ENCODE data around the gene PANK1.

PANK1 gene

GRCh38 chr10:89644691-89644966 is 413 bp downstream of the PANK1 start:
- TF ChIP-seq GATA2 (IDR thresholded peaks at IDR 0.05; ENCODE audit: low read depth, low read length) = no peak
- TF ChIP-seq GATA3 (IDR thresholded peaks at IDR 0.05; ENCODE audit: low read depth, low read length) = no peak

- TF ChIP-seq GATA2 (IDR thresholded peaks at IDR 0.05; ENCODE audit: low read depth, low read length) (no peak), GATA3 (IDR thresholded peaks at IDR 0.05; ENCODE audit: low read depth, low read length) (no peak)
Observed at GRCh38 chr10:89643812-89644690, 991 bp downstream of the PANK1 start.

DNA sequence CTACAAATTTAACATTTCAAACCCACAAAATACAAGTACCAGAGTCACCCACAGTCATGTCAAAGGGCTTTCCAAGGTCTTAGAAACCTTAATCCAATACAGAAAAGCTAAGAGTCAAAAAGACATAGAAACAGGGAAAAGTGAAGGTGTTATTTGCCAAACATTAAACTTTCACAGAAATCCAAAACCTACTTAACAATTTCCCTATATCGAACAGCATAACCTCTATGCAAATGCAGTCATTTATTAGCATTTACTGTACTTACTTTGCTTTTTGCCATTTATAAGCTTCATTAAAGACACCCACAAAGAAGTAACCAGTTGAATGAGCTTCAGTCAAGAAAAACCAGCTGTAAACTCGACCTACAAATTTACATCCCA is 1.6 kb downstream of the PANK1 start:
- TF ChIP-seq GATA2 (IDR thresholded peaks at IDR 0.05; ENCODE audit: low read depth, low read length) = no peak
- TF ChIP-seq GATA3 (IDR thresholded peaks at IDR 0.05; ENCODE audit: low read depth, low read length) = no peak

DNA sequence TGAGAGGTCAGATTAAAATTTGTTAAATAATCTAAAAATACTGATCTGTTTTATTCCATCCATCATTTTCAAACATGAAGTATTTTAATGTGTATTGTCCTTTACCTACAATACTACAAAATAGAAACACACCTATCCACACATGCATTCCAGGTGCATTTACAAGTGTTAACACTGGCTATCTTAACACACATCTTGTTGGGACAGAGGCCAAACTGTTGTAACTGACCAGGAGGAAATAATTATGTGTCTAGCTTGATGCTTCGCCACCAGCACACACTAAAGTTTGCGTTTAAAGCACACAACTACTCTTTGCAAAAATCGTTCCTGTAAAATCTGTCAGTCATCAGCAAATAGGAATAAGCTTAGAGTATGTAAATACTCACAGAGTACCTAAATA is 2.8 kb downstream of the PANK1 start:
- TF ChIP-seq GATA3 (IDR thresholded peaks at IDR 0.05; ENCODE audit: low read depth, low read length) = no peak
- TF ChIP-seq GATA2 (IDR thresholded peaks at IDR 0.05; ENCODE audit: low read depth, low read length) = no peak

GRCh38 chr10:89640241-89640640 is 4.8 kb downstream of the PANK1 start:
- no peak for TF ChIP-seq GATA2 (IDR thresholded peaks at IDR 0.05; ENCODE audit: low read depth, low read length)
- no peak for TF ChIP-seq GATA3 (IDR thresholded peaks at IDR 0.05; ENCODE audit: low read depth, low read length)

GRCh38 chr10:89639326-89639725 is 5.7 kb downstream of the PANK1 start:
- no peak for TF ChIP-seq GATA2 (IDR thresholded peaks at IDR 0.05; ENCODE audit: low read depth, low read length)
- no peak for TF ChIP-seq GATA3 (IDR thresholded peaks at IDR 0.05; ENCODE audit: low read depth, low read length)

DNA sequence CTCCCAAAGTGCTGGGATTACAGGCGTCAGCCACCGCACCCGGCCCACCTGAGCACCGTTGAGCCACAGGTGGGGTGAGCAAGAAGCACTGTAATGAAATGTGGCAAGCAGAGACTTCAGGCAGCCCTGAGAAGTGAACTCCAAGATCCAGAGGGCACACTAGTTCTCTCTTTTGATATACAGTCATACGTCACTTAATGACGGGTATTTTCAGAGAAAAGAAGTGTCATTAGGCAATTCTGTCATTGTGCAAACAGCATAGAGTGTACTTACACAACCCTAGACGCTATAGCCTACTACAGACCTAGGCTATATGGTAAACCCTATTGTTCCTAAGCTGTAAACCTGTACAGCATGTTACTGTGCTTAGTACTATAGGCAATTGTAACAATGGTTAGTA is 7.9 kb downstream of the PANK1 start:
- no peak for TF ChIP-seq GATA2 (IDR thresholded peaks at IDR 0.05; ENCODE audit: low read depth, low read length)
- TF ChIP-seq GATA3 (IDR thresholded peaks at IDR 0.05; ENCODE audit: low read depth, low read length) = no peak

DNA sequence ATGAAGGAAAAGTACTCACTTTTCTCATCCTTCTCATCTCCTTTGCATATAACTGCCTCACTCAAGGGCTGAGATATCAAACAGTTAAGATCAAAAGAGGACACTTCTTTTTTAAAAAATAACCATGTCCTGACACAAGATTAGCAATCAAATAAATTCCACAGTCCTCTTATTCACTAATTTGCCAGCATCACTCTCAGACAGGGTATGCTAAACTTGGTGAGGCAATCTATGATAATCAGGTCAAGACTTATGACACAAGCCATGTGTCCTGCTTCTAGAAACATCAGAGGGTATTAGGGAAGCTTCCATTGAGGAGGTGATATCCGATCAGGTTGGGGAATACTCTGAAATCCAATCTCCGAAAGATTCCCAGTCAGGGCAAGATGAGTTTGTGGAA is 10.4 kb downstream of the PANK1 start:
- TF ChIP-seq GATA3 (IDR thresholded peaks at IDR 0.05; ENCODE audit: low read depth, low read length) (no peak), GATA2 (IDR thresholded peaks at IDR 0.05; ENCODE audit: low read depth, low read length) (no peak)

GRCh38 chr10:89633484-89633883 is 11.6 kb downstream of the PANK1 start:
- TF ChIP-seq GATA3 (IDR thresholded peaks at IDR 0.05; ENCODE audit: low read depth, low read length) = no peak
- TF ChIP-seq GATA2 (IDR thresholded peaks at IDR 0.05; ENCODE audit: low read depth, low read length) = no peak

DNA sequence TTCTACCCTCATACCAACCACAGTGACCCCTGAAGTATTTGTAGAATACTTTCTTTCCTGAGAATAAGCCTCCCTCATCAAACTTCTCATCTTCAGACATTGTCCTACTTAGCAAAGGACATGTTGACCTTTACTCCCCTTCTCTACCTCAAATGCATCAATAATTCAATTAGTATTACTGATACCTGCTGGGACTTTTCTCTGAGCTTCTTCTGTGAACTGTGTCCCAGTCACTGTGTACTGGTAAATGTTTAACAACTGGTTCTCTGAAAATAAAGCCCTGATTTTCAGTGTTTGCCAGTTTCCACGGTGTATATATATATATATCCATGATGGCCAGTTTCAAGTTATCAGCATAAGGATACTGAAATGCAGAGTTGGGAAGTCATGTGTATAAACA is 12.2 kb downstream of the PANK1 start:
- no peak for TF ChIP-seq GATA2 (IDR thresholded peaks at IDR 0.05; ENCODE audit: low read depth, low read length)
- no peak for TF ChIP-seq GATA3 (IDR thresholded peaks at IDR 0.05; ENCODE audit: low read depth, low read length)

DNA sequence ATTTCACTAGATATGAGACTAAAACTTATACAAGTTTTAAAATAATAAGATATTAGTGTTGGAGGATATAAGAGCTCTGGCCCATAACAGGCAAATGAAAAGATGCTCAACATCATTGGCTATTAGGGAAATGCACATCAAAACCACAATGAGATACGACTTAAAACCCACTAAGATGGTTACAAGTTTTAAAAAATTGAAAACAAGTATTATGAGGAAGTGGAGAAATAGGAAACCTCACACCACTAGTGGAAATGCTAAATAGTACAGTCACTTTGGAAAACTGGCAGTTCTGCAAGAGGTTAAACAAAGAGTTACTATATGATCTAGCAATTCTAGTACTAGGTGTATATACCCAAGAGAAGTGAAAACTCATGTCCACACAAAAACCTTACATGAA is 17.2 kb downstream of the PANK1 start:
- TF ChIP-seq GATA2 (IDR thresholded peaks at IDR 0.05; ENCODE audit: low read depth, low read length) (no peak), GATA3 (IDR thresholded peaks at IDR 0.05; ENCODE audit: low read depth, low read length) (no peak)

DNA sequence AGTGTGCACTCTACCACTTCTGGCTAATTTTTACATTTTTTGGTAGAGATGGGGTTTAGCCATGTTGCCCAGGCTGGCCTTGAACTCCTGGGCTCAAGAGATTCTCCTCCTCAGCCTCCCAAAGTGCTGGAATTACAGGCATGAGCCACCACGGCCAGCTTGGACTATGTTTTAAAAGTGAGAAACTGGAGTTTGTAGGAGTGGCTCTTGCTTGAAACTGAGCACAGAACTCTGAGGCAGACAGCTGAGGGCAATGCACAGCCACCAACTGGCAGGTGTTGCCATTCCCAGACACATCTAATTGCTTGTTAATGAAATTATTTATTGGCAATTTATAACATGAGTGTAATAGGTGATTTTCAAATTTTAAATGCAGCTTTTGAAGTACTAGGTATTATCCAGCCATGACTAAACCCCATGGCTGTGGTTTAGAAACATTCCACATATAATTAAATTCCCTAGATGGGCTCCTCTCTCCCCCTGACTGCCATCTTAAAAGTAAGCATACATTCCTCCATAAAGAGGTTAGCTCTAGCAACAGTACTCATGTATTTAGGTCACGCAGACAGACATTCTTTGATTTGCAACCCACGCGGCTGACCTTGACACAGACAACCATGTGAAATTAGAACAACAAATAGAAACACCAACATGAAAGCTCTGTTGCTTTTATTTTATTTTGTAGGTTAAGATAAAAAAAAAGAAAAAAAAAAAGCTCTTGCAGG is 19.8 kb downstream of the PANK1 start:
- TF ChIP-seq GATA3 (IDR thresholded peaks at IDR 0.05; ENCODE audit: low read depth, low read length) = no peak
- no peak for TF ChIP-seq GATA2 (IDR thresholded peaks at IDR 0.05; ENCODE audit: low read depth, low read length)

DNA sequence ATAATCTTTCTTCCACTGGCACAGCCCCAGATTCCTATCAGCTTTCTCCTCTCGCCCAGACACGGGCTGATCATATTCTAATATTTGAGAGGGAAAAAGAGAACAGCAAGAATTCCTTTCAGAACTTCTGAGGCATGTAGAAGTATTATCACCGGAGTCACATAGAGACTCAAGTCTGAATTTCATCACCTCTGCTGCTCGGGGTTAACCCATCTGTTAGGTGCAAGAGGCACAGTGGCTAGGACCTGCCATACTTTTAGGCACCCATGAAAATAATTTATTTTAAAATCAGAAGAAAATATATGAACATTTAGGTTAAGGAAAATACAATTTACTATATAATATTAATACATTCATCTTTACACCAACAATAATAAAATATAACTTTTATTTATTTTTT is 21.0 kb downstream of the PANK1 start:
- TF ChIP-seq GATA2 (IDR thresholded peaks at IDR 0.05; ENCODE audit: low read depth, low read length) = no peak
- no peak for TF ChIP-seq GATA3 (IDR thresholded peaks at IDR 0.05; ENCODE audit: low read depth, low read length)

DNA sequence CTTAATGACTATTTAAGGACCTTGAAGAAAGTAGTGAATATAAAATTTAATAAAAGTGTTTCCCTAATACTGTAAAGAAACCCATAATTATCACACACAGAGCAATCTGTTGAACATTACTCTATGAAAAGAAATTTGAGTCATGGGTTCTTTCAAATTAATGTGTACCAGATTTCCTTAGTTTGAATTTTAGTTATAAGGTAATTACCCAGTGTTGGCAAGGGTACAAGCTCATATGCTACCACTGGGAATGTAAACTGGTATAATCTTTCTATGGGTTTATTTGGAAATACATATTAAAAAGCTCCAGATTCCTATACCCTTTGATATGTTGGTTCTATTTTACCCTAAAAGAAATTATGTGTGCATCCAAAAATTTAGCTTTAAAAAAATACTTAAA is 22.9 kb downstream of the PANK1 start:
- no peak for TF ChIP-seq GATA2 (IDR thresholded peaks at IDR 0.05; ENCODE audit: low read depth, low read length)

DNA sequence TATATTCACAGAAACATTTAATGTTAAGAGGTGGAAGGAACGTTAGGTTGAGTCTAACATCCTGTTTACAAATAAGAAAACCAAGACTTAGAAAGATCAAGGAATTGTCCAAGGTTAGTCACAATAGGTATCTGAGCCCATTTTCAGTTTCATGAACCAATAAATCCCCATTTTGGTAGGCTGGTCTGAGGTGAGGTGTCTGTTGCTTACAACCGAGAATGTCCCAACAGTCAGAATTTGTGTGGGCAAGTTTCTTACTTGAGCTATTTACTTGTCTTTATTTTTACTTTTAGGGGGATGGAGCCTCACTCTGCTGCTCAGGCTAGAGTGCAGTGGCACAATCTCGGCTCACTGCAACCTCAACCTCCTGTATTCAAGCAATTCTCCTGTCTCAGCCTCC is 23.6 kb downstream of the PANK1 start:
- TF ChIP-seq GATA2 (IDR thresholded peaks at IDR 0.05; ENCODE audit: low read depth, low read length) = no peak
- no peak for TF ChIP-seq GATA3 (IDR thresholded peaks at IDR 0.05; ENCODE audit: low read depth, low read length)

Data from SH-SY5Y (cell line).